Frontal cortex (tissue), 4 donors: Measurements from ENCODE around the gene CACNA1S. TPM values are rescaled to one million over a fixed set of nuclear protein-coding genes. Genes with fewer than 3 reads are reported as not detected.
A peak's percentile ranks its signal among the peaks of the same experiment; 100 is the strongest.

ENCODE experiments used
- DNase-seq, 2 donors: peaks; one replicate each; pipeline ENCODE4 v3.0.0; 2012; ENCODE audit warnings: low spot score in 2 of 2
- FAIRE-seq: peaks from 2 replicates; lab custom pipeline; 2012; peaks lifted over from hg19 to GRCh38; lab: Jason Lieb, UNC
- total RNA-seq: library from RNA; depleted of rRNA; stranded (reverse); fragments of >200 nt; gene quantifications from one replicate; pipeline ENCODE4 v1.2.3, GENCODE V29; 2014
- donor health status: control.
- donor health status: control.
- donor health status: control.

CACNA1S gene
- total RNA-seq, 1 donor from 2014 or later, result under 0.01 TPM

GRCh38 chr1:201141418-201141817 lies 29.2 kb upstream of the CACNA1S start:
- no peak for FAIRE-seq
- no peak for DNase-seq

DNA sequence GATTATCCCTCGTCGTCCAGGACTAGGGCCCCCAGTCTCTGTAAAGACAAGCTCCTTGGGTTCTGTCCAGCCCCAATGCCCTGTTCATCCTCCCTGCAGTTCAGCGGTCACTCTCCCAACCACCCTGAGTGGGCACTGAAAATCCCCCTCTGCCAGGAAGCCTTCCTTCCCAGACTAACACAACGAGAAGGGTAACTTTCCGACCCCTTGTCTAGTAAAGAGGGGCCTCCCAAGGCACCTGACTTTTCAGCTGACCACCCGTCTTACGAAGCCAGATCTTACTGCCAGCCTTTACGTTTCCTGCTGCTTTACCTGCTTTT lies 28.7 kb upstream of the CACNA1S start:
- FAIRE-seq (no peak), DNase-seq (no peak)

GRCh38 chr1:201140235-201140940 lies 28.2 kb upstream of the CACNA1S start:
- no peak for DNase-seq
- no peak for FAIRE-seq

DNA sequence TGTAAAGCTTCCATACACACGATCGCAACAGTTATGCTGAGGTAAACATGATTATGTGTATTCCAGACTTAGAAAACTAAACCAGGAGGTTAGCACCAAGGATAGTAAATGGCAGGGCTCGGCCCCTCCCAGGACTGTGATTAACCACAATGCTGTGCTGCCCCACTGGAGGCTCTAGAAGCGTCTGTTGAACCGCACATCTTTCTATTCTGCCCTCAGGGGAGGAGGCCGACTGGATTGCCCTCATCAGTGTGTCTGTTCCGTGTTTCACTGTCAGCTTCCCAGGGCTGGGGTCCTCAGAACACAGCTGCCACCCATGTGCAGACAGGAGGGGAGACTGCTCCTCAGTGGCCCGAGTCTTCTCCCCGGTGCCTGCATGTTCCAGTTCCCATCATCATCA lies 27.5 kb upstream of the CACNA1S start:
- no peak for DNase-seq
- no peak for FAIRE-seq

DNA sequence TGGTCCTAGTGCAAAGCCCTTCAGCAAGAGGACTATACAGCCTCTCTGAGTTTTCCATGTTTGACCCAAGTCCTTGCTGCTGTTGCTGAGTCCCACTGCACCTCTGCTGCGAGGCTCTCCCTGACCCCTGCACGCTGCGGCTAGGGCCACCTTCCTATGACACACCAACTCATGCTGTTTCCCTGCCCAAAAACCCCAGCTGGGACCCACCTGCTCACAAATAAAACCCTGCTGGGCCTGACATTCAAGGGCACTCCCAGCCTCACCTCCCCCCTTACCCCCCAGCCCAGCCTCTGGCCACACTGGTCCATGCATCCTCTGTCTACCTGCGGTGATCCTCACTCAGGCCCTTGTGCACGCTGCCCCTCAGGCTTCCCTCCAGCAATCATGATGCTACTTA lies 27.1 kb upstream of the CACNA1S start:
- no peak for FAIRE-seq

DNA sequence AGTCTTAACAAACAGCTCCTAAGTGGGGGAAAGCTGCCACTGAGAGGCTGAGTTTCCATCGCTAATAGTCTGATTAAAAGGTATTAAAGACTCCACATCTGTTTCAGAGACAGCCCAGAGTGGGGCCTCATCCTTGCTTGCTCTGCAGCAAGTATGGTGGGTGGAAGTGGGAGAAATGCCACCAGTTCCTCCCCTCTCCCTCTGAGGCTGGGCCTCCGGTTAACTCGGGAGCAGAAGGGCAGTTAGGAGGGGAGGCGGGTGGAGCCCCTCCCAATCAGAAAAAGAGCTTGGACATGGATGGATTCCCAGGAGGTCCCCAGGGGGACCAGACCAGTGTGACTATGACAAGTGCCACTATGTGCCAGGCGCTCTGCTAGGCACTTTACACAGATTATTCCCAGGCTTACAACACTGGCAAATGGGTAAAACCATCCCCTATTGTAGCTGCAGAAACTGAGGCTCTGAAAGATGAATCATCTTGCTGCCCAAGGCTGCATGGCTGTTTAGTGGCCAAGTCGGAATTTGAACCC lies 26.1 kb upstream of the CACNA1S start:
- DNase-seq (no peak), FAIRE-seq (no peak)

More for the DNA sequence above, 27.1 kb upstream of the CACNA1S start:
- DNase-seq, result no peak

DNA sequence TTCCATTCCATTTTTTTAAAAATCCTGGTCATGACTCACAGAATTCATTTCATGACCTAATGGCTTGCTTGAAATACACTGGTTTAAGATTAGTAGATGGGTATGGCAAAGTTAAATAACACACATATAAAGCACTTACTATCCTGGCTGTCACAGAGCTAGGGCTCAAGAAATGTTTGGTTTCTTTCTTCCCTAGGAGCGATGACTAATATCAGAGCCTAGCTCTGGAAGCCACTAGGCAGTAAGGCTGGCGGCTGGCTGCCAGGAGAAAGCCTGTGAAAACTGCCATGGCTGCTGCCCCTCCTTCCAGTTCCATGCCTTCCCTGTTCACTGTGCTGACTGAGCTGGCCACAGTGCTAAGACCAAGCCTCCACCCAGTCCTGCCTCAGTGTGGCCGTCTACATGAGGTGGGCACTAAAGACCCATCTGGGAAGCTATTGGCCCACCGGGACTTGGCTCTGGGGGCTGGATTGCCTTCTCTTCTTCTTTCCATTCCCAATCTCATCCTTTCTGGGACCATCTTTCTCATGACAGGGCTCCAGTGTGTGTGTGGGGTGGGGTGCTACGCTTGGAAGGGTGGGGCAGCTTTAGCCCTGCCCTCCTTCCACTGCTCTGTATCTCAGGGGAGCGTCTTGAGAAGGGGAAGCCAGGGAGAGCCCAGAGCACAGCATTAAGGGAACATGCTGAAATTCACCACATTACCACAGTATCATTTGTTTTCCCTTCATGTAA lies 25.5 kb upstream of the CACNA1S start:
- no peak for FAIRE-seq
- peak in 1 of 2 donors; percentile 48 for DNase-seq

- DNase-seq, result no peak
- FAIRE-seq, result no peak
These were observed 24.8 kb upstream of the CACNA1S start for GRCh38 chr1:201137024-201137392.

GRCh38 chr1:201136355-201137023 lies 24.3 kb upstream of the CACNA1S start:
- DNase-seq (no peak), FAIRE-seq (no peak)

- no peak for FAIRE-seq
- DNase-seq, result no peak
These were observed 22.2 kb upstream of the CACNA1S start for GRCh38 chr1:201134405-201134804.

GRCh38 chr1:201131398-201131797 lies 19.2 kb upstream of the CACNA1S start:
- DNase-seq, result no peak
- no peak for FAIRE-seq

GRCh38 chr1:201128962-201129361 lies 16.7 kb upstream of the CACNA1S start:
- no peak for DNase-seq
- no peak for FAIRE-seq

GRCh38 chr1:201128476-201128875 lies 16.2 kb upstream of the CACNA1S start:
- FAIRE-seq, result no peak
- no peak for DNase-seq

DNA sequence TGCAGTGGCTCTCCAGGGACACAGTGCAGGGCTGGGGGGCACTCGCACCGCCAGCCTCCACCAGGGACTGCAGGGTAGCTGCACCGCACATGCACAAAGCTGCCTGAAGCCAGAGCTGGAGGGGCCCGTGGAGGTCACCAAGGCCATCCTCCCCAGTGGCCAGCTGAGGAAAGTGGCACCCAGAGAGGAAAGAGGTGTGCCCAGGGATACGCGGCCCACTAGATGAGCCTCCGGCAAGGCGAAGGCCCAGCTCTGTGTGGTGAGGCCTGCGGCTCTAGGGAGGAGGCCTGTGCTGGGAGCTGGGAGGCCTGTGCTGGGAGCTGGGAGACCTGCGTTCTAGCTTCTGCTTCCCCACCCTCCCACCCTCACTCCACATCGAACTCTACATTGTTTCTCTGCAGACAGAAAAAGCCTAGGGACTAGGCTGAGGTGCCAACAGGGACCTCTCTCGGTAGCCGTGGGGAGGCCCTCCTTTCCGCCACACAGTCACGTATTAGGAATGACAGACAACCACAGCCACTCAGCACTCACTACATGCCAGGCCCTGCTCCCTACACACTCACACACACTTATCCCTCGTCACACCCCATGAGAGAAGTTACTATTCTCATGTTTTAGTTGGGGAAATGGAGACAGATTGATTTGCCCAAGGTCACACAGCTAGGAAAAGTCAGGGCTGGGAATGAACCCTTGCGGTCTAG lies 15.7 kb upstream of the CACNA1S start:
- DNase-seq (no peak), FAIRE-seq (no peak)

DNA sequence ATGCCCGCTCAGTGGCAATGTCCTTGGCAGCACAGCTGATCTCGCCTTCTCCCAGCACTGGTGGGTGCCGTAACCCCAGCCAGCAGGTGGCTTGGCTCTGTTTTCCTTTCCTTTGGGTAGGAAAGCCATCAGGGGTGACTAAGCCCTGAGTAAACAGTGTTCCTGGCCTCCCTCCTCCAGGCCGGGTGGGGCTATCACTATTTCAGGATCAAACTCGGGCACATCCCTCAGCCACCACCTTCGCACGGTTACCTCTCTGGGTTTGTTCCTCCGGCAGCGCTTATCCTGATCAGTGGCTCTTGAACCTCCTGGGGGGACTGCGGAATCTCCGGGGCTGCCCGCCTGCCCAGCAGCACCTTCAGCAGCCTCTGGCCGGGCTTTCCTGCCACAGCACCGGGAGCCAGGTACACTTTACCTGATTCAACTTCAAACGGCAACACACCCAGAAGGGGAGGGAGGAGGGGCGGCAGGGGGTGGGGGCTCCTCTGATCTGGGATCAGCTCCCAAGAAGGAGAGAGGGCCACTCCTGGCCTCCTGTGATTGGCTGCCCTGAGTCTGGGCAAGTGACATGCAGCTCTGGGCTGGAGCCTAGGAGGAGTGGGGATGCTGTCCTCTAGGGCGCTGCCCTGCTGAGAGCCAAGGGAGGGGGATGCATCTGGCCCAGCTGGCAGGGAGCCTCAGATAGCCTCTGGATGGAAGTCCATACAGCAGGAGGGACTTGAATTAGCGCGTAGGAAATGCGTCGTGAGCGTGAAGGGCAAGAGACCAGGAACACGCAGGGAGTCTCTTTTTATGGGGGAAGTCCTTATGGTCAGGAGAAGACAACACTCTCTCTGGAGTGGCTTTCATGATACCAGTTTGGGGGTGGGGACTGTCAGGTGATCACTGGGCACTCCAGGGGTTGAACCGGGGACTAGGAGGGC lies 14.9 kb upstream of the CACNA1S start, which contains the start of gene ASCL5:
TSS of gene ASCL5 (minus strand) at position 353 of the 923 bp plus-strand sequence. CDS start 11,812 bp downstream, outside the sequence.
- DNase-seq (no peak), FAIRE-seq (no peak)

DNA sequence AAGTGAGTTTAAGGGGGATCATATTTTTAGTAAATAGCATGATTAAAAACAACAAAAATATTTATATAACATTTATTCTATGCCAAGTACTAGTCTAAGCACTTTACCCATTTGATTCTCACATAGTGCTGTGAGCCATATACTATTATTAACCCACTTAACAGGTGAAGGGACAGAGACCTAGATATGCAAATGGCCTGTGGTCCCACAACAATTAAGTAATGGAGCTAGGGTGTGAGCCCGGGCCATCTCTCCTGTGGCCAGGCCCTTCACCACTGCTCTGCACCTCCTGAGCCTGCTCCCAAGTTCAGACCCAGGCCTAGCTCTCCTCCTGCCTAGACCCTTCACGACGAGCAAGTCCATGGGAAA lies 14.2 kb upstream of the CACNA1S start:
- DNase-seq (no peak), FAIRE-seq (no peak)

DNA sequence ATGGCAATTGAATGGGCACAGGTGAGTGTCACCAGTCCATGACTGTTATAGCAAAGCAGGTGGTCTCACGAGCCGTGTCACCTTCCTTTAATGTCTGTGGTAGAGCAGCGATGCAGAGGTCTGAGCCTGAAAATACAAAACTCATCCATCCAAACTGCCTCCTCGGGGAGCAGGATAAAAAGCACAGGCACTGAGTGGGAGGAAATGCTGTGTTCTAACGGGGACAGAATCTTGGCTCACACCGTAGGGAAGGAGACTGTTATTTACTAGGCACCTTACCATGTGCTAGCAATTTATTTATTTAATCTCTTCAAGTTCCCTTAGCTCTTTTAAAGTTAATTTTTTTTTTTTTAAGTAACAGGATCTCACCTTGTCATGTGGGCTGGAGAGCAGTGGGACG lies 13.6 kb upstream of the CACNA1S start:
- DNase-seq (peak in 1 of 2 donors; percentile 43), FAIRE-seq (no peak)

DNA sequence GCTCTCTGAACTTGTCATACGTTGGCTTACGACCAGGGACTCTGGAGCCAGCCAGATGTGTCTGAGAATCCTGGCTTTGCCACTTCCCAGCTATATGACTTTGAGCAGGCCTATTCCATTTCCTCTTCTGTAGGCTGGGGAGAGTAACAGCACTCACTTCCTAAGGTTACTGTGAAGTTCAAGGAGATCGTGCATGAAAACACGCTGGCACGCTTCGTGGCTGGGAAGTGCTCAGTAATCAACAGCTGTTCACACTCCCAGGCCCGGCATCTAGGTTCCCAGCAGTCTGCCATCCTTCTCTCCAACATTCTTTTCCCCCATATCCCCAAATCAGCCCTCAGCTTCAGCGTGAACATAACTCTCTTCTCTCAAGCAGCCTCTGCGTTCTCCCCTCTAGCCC lies 12.8 kb upstream of the CACNA1S start:
- DNase-seq, result no peak
- FAIRE-seq, result no peak

GRCh38 chr1:201123866-201124265 lies 11.6 kb upstream of the CACNA1S start:
- FAIRE-seq (no peak), DNase-seq (no peak)
